GM23338 (cell line): ENCODE data around the gene FAM227B. TPM values are rescaled to one million over a fixed set of nuclear protein-coding genes. Genes with fewer than 3 reads are reported as not detected.

Experiments
- ATAC-seq: fragments of 200-7000 bp; cut with Tn5 transposase; 3 replicates; pipeline ENCODE4 v1.9.1; 2020
- DNase-seq: peaks from one replicate; pipeline ENCODE4 v3.0.0-alpha.2; 2015; ENCODE audit warnings: low spot score
- H2AFZ ChIP-seq: fragments of 200-600 bp; sonication (generic); 2 replicates; pipeline ENCODE4 v1.8.0; 2016; ENCODE audit warnings: antibody characterized with exemption, mild to moderate bottlenecking, moderate library complexity
- H3F3A ChIP-seq: fragments of 200-600 bp; sonication (generic); replicated peaks from 2 replicates; pipeline ENCODE4 v1.8.0; 2017; ENCODE audit warnings: antibody characterized with exemption, mixed run types, low read depth
- H3K27ac ChIP-seq: fragments of 200-600 bp; sonication (generic); 2 replicates; pipeline ENCODE4 v1.6.1; 2016; ENCODE audit warnings: low read depth
- H3K27me3 ChIP-seq: fragments of 200-600 bp; sonication (generic); 2 replicates; pipeline ENCODE4 v1.8.0; 2016; ENCODE audit warnings: mild to moderate bottlenecking, mixed run types, moderate library complexity; ENCODE audit not compliant: insufficient read depth
- H3K36me3 ChIP-seq: fragments of 200-600 bp; sonication (generic); 2 replicates; pipeline ENCODE4 v1.8.0; 2016; ENCODE audit warnings: mild to moderate bottlenecking; ENCODE audit not compliant: insufficient read depth
- H3K4me1 ChIP-seq: fragments of 200-600 bp; sonication (generic); 2 replicates; pipeline ENCODE4 v1.8.0; 2016; ENCODE audit warnings: mild to moderate bottlenecking, moderate library complexity; ENCODE audit not compliant: insufficient read depth
- H3K4me2 ChIP-seq: fragments of 200-600 bp; sonication (generic); 2 replicates; pipeline ENCODE4 v1.7.1; 2017; ENCODE audit warnings: mixed run types
- H3K4me3 ChIP-seq: fragments of 200-600 bp; sonication (generic); 2 replicates; pipeline ENCODE4 v1.6.1; 2016; ENCODE audit warnings: mixed run types
- H3K79me2 ChIP-seq: fragments of 200-600 bp; sonication (generic); replicated peaks from 2 replicates; pipeline ENCODE4 v1.8.0; 2017; ENCODE audit warnings: mild to moderate bottlenecking; ENCODE audit not compliant: insufficient read depth
- H3K9me2 ChIP-seq: fragments of 200-600 bp; sonication (generic); 2 replicates; pipeline ENCODE4 v1.8.0; 2017; ENCODE audit not compliant: insufficient read depth
- H4K20me1 ChIP-seq: fragments of 200-600 bp; sonication (generic); replicated peaks from 2 replicates; pipeline ENCODE4 v1.8.0; 2017; ENCODE audit warnings: mild to moderate bottlenecking; ENCODE audit not compliant: insufficient read depth
- H3K27ac Mint-ChIP-seq: 2 replicates; pipeline ENCODE4 v1.8.0; 2020; ENCODE audit warnings: inconsistent platforms, mild to moderate bottlenecking, moderate library complexity, mixed read lengths
- H3K27me3 Mint-ChIP-seq: 3 replicates; pipeline ENCODE4 v1.8.0; 2022; ENCODE audit warnings: low read depth, mild to moderate bottlenecking, moderate library complexity, mixed read lengths, inconsistent platforms; ENCODE audit not compliant: insufficient read depth, poor library complexity
- H3K36me3 Mint-ChIP-seq: 3 replicates; pipeline ENCODE4 v1.8.0; 2021; ENCODE audit warnings: low read depth, mild to moderate bottlenecking, inconsistent platforms, moderate library complexity, mixed read lengths
- H3K4me1 Mint-ChIP-seq: 3 replicates; pipeline ENCODE4 v1.8.0; 2020; ENCODE audit warnings: mild to moderate bottlenecking, inconsistent platforms, mixed read lengths
- H3K4me3 Mint-ChIP-seq: 3 replicates; pipeline ENCODE4 v1.8.0; 2021; ENCODE audit warnings: moderate library complexity, mild to moderate bottlenecking, inconsistent platforms, mixed read lengths
- H3K9me3 Mint-ChIP-seq: 3 replicates; pipeline ENCODE4 v1.8.0; 2020; ENCODE audit warnings: moderate library complexity, mild to moderate bottlenecking, inconsistent platforms, mixed read lengths
- EZH2 ChIP-seq: fragments of 200-600 bp; sonication (generic); IDR thresholded peaks from one replicate; pipeline ENCODE4 v1.8.0; 2017; ENCODE audit warnings: antibody characterized with exemption, mild to moderate bottlenecking, low read depth; ENCODE audit not compliant: unreplicated experiment
- EZH2phosphoT487 ChIP-seq: fragments of 200-600 bp; sonication (generic); IDR thresholded peaks from one replicate; pipeline ENCODE4 v1.8.1; 2018; ENCODE audit warnings: antibody characterized with exemption; ENCODE audit not compliant: unreplicated experiment
- JUNB ChIP-seq: IDR thresholded peaks from one replicate; pipeline ENCODE4 v1.6.1; 2016; ENCODE audit warnings: antibody characterized with exemption; ENCODE audit not compliant: unreplicated experiment
- POLR2AphosphoS5 ChIP-seq: IDR thresholded peaks from 2 replicates; pipeline ENCODE4 v1.6.1; 2016; ENCODE audit warnings: antibody characterized with exemption, low read depth
- STAT1 ChIP-seq: IDR thresholded peaks from one replicate; pipeline ENCODE4 v1.6.1; 2016; ENCODE audit warnings: antibody characterized with exemption; ENCODE audit not compliant: unreplicated experiment
- ZNF114 ChIP-seq: fragments of 250-450 bp; sonication (Bioruptor Pico); IDR thresholded peaks from 2 replicates; pipeline ENCODE4 v1.5.0; 2020; ENCODE audit warnings: mild to moderate bottlenecking, moderate library complexity
- ZNF331 ChIP-seq: fragments of 250-450 bp; sonication (Bioruptor Pico); IDR thresholded peaks from 2 replicates; pipeline ENCODE4 v1.5.0; 2020; ENCODE audit warnings: low read depth, mild to moderate bottlenecking, moderate library complexity
- polyA plus RNA-seq: library from polyadenylated mRNA; unstranded; fragments of >200 nt; fragmentation: Nextera tagmentation; extraction: Ambion mirVana; gene quantifications from 2 replicates; pipeline ENCODE4 v1.2.1, GENCODE V29; 2016
- total RNA-seq: library from RNA; depleted of rRNA; stranded (reverse); fragments of >200 nt; shearing (Covaris generic); gene quantifications from 2 replicates; pipeline ENCODE4 v1.2.3, GENCODE V29; 2014
- TF ChIP-seq, protein P1 (sequence below): fragments of 250-450 bp; sonication (Bioruptor Pico); IDR thresholded peaks from 2 replicates; pipeline ENCODE4 v1.5.0; 2020; ENCODE audit warnings: mild to moderate bottlenecking, moderate library complexity
- TF ChIP-seq, protein P2 (sequence below), 2 experiments: fragments of 200-600 bp in 1 of 2; sonication (generic) in 1 of 2; conservative IDR thresholded peaks; 2 replicates each; pipeline versions ENCODE4 v1.5.1 to v1.6.1; 2016 to 2017; ENCODE audit warnings: antibody characterized with exemption in 2 of 2, low read depth in 2 of 2, mild to moderate bottlenecking in 2 of 2, moderate library complexity in 1 of 2
- TF ChIP-seq, protein P3 (sequence below): IDR thresholded peaks from 2 replicates; pipeline ENCODE4 v1.6.1; 2016; ENCODE audit warnings: antibody characterized with exemption
- TF ChIP-seq, protein P4 (sequence below): IDR thresholded peaks from one replicate; pipeline ENCODE4 v1.6.1; 2018; ENCODE audit warnings: antibody characterized with exemption; ENCODE audit not compliant: unreplicated experiment

The FAM227B gene
- total and polyA plus RNA-seq, 2 experiments from 2014 or later = 2.6 to 10.2 TPM

DNA sequence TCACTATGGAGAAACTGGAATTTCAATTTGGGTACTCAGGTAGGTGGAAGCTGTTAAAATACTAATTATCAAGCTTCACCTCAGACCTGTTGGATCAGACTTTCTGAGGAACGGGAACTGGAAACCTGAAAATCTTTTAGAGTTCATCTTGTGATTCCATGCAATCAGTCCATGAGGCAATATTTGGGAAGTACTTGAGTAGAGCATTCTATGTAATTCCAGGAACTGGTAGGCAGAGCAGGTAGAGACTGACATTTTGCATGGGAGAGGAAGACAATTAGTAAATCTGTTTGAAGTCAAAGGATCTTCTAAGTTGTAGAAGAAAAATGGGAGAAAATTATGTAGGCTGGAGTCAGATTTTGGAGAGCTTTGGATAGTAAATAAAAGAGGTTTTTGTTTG, 154.5 kb downstream of the FAM227B start:
- H3K27me3 ChIP-seq = no peaks in the 10 kb centered on the region
- Mint-ChIP-seq H3K9me3 (no peaks in the 10 kb centered on the region), H3K4me1 (no peaks in the 10 kb centered on the region), H3K36me3 (no peaks in the 10 kb centered on the region), H3K27me3 (peaks cover 2% of the 10 kb centered on the region), H3K27ac (no peak overlapping the region), H3K4me3 (no peak overlapping the region)
- no peak overlapping the region for H3K4me2 ChIP-seq
- no peaks in the 10 kb centered on the region for H3F3A ChIP-seq
- H3K4me3 ChIP-seq = no peak overlapping the region
- ATAC-seq (no peak), DNase-seq (no peak)
- no peaks in the 10 kb centered on the region for H3K36me3 ChIP-seq
- H3K9me2 ChIP-seq = no peaks in the 10 kb centered on the region
- no peak for TF ChIP-seq EZH2phosphoT487
- no peak for TF ChIP-seq POLR2AphosphoS5
- TF ChIP-seq STAT1 = no peak
- TF ChIP-seq, protein P1, sequence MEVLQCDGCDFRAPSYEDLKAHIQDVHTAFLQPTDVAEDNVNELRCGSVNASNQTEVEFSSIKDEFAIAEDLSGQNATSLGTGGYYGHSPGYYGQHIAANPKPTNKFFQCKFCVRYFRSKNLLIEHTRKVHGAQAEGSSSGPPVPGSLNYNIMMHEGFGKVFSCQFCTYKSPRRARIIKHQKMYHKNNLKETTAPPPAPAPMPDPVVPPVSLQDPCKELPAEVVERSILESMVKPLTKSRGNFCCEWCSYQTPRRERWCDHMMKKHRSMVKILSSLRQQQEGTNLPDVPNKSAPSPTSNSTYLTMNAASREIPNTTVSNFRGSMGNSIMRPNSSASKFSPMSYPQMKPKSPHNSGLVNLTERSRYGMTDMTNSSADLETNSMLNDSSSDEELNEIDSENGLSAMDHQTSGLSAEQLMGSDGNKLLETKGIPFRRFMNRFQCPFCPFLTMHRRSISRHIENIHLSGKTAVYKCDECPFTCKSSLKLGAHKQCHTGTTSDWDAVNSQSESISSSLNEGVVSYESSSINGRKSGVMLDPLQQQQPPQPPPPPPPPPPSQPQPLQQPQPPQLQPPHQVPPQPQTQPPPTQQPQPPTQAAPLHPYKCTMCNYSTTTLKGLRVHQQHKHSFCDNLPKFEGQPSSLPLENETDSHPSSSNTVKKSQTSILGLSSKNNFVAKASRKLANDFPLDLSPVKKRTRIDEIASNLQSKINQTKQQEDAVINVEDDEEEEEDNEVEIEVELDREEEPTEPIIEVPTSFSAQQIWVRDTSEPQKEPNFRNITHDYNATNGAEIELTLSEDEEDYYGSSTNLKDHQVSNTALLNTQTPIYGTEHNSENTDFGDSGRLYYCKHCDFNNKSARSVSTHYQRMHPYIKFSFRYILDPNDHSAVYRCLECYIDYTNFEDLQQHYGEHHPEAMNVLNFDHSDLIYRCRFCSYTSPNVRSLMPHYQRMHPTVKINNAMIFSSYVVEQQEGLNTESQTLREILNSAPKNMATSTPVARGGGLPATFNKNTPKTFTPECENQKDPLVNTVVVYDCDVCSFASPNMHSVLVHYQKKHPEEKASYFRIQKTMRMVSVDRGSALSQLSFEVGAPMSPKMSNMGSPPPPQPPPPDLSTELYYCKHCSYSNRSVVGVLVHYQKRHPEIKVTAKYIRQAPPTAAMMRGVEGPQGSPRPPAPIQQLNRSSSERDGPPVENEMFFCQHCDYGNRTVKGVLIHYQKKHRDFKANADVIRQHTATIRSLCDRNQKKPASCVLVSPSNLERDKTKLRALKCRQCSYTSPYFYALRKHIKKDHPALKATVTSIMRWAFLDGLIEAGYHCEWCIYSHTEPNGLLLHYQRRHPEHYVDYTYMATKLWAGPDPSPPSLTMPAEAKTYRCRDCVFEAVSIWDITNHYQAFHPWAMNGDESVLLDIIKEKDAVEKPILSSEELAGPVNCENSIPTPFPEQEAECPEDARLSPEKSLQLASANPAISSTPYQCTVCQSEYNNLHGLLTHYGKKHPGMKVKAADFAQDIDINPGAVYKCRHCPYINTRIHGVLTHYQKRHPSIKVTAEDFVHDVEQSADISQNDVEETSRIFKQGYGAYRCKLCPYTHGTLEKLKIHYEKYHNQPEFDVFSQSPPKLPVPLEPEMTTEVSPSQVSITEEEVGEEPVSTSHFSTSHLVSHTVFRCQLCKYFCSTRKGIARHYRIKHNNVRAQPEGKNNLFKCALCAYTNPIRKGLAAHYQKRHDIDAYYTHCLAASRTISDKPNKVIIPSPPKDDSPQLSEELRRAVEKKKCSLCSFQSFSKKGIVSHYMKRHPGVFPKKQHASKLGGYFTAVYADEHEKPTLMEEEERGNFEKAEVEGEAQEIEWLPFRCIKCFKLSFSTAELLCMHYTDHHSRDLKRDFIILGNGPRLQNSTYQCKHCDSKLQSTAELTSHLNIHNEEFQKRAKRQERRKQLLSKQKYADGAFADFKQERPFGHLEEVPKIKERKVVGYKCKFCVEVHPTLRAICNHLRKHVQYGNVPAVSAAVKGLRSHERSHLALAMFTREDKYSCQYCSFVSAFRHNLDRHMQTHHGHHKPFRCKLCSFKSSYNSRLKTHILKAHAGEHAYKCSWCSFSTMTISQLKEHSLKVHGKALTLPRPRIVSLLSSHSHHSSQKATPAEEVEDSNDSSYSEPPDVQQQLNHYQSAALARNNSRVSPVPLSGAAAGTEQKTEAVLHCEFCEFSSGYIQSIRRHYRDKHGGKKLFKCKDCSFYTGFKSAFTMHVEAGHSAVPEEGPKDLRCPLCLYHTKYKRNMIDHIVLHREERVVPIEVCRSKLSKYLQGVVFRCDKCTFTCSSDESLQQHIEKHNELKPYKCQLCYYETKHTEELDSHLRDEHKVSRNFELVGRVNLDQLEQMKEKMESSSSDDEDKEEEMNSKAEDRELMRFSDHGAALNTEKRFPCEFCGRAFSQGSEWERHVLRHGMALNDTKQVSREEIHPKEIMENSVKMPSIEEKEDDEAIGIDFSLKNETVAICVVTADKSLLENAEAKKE = no peak
- no peak for TF ChIP-seq ZNF331 (CRISPR knock-in tag)
- TF ChIP-seq ZNF114 = no peak
- TF ChIP-seq JUNB = no peak
- TF ChIP-seq, protein P2, sequence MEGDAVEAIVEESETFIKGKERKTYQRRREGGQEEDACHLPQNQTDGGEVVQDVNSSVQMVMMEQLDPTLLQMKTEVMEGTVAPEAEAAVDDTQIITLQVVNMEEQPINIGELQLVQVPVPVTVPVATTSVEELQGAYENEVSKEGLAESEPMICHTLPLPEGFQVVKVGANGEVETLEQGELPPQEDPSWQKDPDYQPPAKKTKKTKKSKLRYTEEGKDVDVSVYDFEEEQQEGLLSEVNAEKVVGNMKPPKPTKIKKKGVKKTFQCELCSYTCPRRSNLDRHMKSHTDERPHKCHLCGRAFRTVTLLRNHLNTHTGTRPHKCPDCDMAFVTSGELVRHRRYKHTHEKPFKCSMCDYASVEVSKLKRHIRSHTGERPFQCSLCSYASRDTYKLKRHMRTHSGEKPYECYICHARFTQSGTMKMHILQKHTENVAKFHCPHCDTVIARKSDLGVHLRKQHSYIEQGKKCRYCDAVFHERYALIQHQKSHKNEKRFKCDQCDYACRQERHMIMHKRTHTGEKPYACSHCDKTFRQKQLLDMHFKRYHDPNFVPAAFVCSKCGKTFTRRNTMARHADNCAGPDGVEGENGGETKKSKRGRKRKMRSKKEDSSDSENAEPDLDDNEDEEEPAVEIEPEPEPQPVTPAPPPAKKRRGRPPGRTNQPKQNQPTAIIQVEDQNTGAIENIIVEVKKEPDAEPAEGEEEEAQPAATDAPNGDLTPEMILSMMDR (conservative IDR thresholded peaks at IDR 0.05; ENCODE audit: low read depth in 2 of 2) = no peak
- TF ChIP-seq EZH2 = no peak
- TF ChIP-seq, protein P3, sequence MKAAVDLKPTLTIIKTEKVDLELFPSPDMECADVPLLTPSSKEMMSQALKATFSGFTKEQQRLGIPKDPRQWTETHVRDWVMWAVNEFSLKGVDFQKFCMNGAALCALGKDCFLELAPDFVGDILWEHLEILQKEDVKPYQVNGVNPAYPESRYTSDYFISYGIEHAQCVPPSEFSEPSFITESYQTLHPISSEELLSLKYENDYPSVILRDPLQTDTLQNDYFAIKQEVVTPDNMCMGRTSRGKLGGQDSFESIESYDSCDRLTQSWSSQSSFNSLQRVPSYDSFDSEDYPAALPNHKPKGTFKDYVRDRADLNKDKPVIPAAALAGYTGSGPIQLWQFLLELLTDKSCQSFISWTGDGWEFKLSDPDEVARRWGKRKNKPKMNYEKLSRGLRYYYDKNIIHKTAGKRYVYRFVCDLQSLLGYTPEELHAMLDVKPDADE = no peak
- TF ChIP-seq, protein P4, sequence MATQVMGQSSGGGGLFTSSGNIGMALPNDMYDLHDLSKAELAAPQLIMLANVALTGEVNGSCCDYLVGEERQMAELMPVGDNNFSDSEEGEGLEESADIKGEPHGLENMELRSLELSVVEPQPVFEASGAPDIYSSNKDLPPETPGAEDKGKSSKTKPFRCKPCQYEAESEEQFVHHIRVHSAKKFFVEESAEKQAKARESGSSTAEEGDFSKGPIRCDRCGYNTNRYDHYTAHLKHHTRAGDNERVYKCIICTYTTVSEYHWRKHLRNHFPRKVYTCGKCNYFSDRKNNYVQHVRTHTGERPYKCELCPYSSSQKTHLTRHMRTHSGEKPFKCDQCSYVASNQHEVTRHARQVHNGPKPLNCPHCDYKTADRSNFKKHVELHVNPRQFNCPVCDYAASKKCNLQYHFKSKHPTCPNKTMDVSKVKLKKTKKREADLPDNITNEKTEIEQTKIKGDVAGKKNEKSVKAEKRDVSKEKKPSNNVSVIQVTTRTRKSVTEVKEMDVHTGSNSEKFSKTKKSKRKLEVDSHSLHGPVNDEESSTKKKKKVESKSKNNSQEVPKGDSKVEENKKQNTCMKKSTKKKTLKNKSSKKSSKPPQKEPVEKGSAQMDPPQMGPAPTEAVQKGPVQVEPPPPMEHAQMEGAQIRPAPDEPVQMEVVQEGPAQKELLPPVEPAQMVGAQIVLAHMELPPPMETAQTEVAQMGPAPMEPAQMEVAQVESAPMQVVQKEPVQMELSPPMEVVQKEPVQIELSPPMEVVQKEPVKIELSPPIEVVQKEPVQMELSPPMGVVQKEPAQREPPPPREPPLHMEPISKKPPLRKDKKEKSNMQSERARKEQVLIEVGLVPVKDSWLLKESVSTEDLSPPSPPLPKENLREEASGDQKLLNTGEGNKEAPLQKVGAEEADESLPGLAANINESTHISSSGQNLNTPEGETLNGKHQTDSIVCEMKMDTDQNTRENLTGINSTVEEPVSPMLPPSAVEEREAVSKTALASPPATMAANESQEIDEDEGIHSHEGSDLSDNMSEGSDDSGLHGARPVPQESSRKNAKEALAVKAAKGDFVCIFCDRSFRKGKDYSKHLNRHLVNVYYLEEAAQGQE = no peak
- H2AFZ ChIP-seq = no peak overlapping the region
- no peaks in the 10 kb centered on the region for H3K79me2 ChIP-seq
- H4K20me1 ChIP-seq = no peaks in the 10 kb centered on the region
- H3K27ac ChIP-seq = no peak overlapping the region
- H3K4me1 ChIP-seq = no peaks in the 10 kb centered on the region
